B cell (primary cell): Measurements from ENCODE around the gene OR2B6. TPM values are rescaled to one million over a fixed set of nuclear protein-coding genes. Genes with fewer than 3 reads are reported as not detected.

Source experiments
- ATAC-seq: fragments of 200-7000 bp; cut with Tn5 transposase; one replicate; pipeline ENCODE4 v1.10.0; 2021; ENCODE audit warnings: low read depth, mild to moderate bottlenecking, moderate number of reproducible peaks, moderate library complexity
- CTCF ChIA-PET: fragments of 350-600 bp; sonication (Branson Sonifier 250); formaldehyde crosslinking; loops from one replicate; lab custom pipeline; 2021; ENCODE audit warnings: antibody characterized with exemption, inconsistent platforms; lab: Charles Lee
- POLR2A ChIA-PET: fragments of 350-600 bp; sonication (Branson Sonifier 250); formaldehyde crosslinking; loops from one replicate; lab custom pipeline; 2021; ENCODE audit warnings: antibody characterized with exemption; lab: Charles Lee
- DNase-seq: peaks from one replicate; pipeline ENCODE4 v3.0.0; 2013
- H2AFZ ChIP-seq: 2 replicates; pipeline ENCODE4 v1.6.1; 2012; ENCODE audit warnings: mild to moderate bottlenecking, low read depth, low read length; ENCODE audit not compliant: insufficient read depth, poor library complexity, severe bottlenecking
- H3K27ac ChIP-seq, 2 donors: 1 replicate in 1 of 2; 2 replicates in 1 of 2; pipeline ENCODE4 v1.5.1; 2012 to 2013; ENCODE audit warnings: low read length in 2 of 2, mild to moderate bottlenecking in 2 of 2, moderate library complexity in 1 of 2
- H3K27me3 ChIP-seq, 4 experiments: fragments of 200-600 bp in 1 of 4; sonication (generic) in 1 of 4; replicated peaks in 1 of 4; 1 replicate in 2 of 4; 2 replicates in 2 of 4; pipeline versions ENCODE4 v1.6.1 to v1.7.0; 2013 to 2016; ENCODE audit warnings: low read length in 3 of 4, mild to moderate bottlenecking in 2 of 4, mixed read lengths in 1 of 4, moderate library complexity in 1 of 4; ENCODE audit not compliant: insufficient read depth in 4 of 4, control insufficient read depth in 3 of 4; ENCODE audit errors: control extremely low read depth in 1 of 4
- H3K36me3 ChIP-seq, 2 experiments: replicated peaks in 1 of 2; 1 replicate in 1 of 2; 2 replicates in 1 of 2; pipeline versions ENCODE4 v1.6.1 to v1.7.1; 2013; ENCODE audit warnings: low read length in 1 of 2; ENCODE audit not compliant: insufficient read depth in 2 of 2, control insufficient read depth in 1 of 2; ENCODE audit errors: control extremely low read depth in 1 of 2, extremely low read depth in 1 of 2
- H3K4me1 ChIP-seq, 2 donors: fragments of 200-600 bp in 1 of 2; sonication (generic) in 1 of 2; 1 replicate in 1 of 2; 2 replicates in 1 of 2; pipeline versions ENCODE4 v1.5.1 to v1.6.1; 2013 to 2017; ENCODE audit warnings: low read length in 2 of 2; ENCODE audit not compliant: control insufficient read depth in 2 of 2, insufficient read depth in 2 of 2
- H3K4me2 ChIP-seq: replicated peaks from 2 replicates; pipeline ENCODE3; 2012; ENCODE audit warnings: mild to moderate bottlenecking, low read depth, low read length; ENCODE audit not compliant: poor library complexity, severe bottlenecking
- H3K4me3 ChIP-seq, 5 experiments: fragments of 200-600 bp in 1 of 5; sonication (generic) in 1 of 5; 1 replicate in 3 of 5; 2 replicates in 2 of 5; pipeline versions ENCODE4 v1.5.1 to v1.7.0; 2011 to 2016; ENCODE audit warnings: low read length in 4 of 5, mild to moderate bottlenecking in 4 of 5, low read depth in 2 of 5, control low read depth in 1 of 5, moderate library complexity in 1 of 5; ENCODE audit not compliant: insufficient read depth in 1 of 5; ENCODE audit errors: control extremely low read depth in 1 of 5, extremely low read depth in 1 of 5
- H3K79me2 ChIP-seq: fragments of 200-600 bp; sonication (generic); one replicate; pipeline ENCODE4 v1.6.0; 2016; ENCODE audit warnings: low read length; ENCODE audit not compliant: control insufficient read depth, insufficient read depth
- H3K9ac ChIP-seq: fragments of 200-600 bp; sonication (generic); 2 replicates; pipeline ENCODE4 v1.6.1; 2017; ENCODE audit warnings: mild to moderate bottlenecking, low read length, moderate library complexity
- H3K9me3 ChIP-seq, 3 donors: one replicate each; pipeline versions ENCODE4 v1.6.1 to v1.7.1; 2013; ENCODE audit warnings: low read length in 2 of 3; ENCODE audit not compliant: control insufficient read depth in 2 of 3, insufficient read depth in 1 of 3; ENCODE audit errors: control extremely low read depth in 1 of 3
- H4K20me1 ChIP-seq: 2 replicates; pipeline ENCODE4 v1.6.0; 2012; ENCODE audit warnings: mild to moderate bottlenecking, low read length; ENCODE audit not compliant: insufficient read depth, control insufficient read depth, poor library complexity, severe bottlenecking
- H3K27ac Mint-ChIP-seq: one replicate; pipeline ENCODE4 v1.8.0; 2021; ENCODE audit warnings: mixed read lengths
- H3K27me3 Mint-ChIP-seq: one replicate; pipeline ENCODE4 v1.8.0; 2021; ENCODE audit warnings: mixed read lengths
- H3K4me1 Mint-ChIP-seq: one replicate; pipeline ENCODE4 v1.8.0; 2021; ENCODE audit warnings: mixed read lengths
- H3K4me3 Mint-ChIP-seq: one replicate; pipeline ENCODE4 v1.8.0; 2021; ENCODE audit warnings: mixed read lengths
- H3K9me3 Mint-ChIP-seq: one replicate; pipeline ENCODE4 v1.8.0; 2022; ENCODE audit warnings: mixed read lengths; ENCODE audit not compliant: insufficient read depth
- CTCF ChIP-seq: fragments of 200-600 bp; IDR thresholded peaks from one replicate; pipeline ENCODE4 v1.8.0; 2022; ENCODE audit warnings: antibody characterized with exemption, mild to moderate bottlenecking
- EZH2 ChIP-seq: IDR thresholded peaks from 2 replicates; pipeline ENCODE4 v1.6.1; 2012; ENCODE audit warnings: borderline replicate concordance, low read depth, mild to moderate bottlenecking, moderate library complexity, low read length; ENCODE audit not compliant: insufficient read depth, poor library complexity, severe bottlenecking
- WGBS: methylation state at CpG from one replicate; pipeline ENCODE4 v1.1.5; 2013; ENCODE audit warnings: missing lambda C conversion rate; ENCODE audit not compliant: insufficient coverage; 5-methylcytosine and 5-hydroxymethylcytosine counted together
- intact Hi-C: fragments of 100-400 bp; cut with micrococcal nuclease; formaldehyde crosslinking; loops from one replicate; pipeline ENCODE4 v1.10.0; 2022
- polyA plus RNA-seq: library from polyadenylated mRNA; depleted of rRNA; stranded (reverse); fragments of >200 nt; gene quantifications from 2 replicates; pipeline ENCODE4 v1.2.3, GENCODE V29; 2012
- total RNA-seq, 2 donors: library from RNA; stranded (reverse); fragments of 120-200 nt in 1 of 2; gene quantifications; 1 replicate in 1 of 2; 2 replicates in 1 of 2; pipeline versions ENCODE4 v1.2.3 to v1.2.4, GENCODE V29; 2013 to 2022

The OR2B6 gene
- total and polyA plus RNA-seq, 2 donors (not counting 1 experiment from before 2014, with no cell fraction given) = not detected

- 100% methylated on average over 5 of the region's 5 CpGs for WGBS
- no peak for TF ChIP-seq CTCF
- Histone ChIP-seq H4K20me1 (no peaks in the 10 kb centered on the region), H3K36me3 (no peaks in the 10 kb centered on the region), H3K27me3 (no peaks in the 10 kb centered on the region), H2AFZ (no peak overlapping the region), H3K27ac (no peak overlapping the region), H3K9me3 (no peaks in the 10 kb centered on the region), H3K9ac (no peak overlapping the region), H3K4me1 (peaks cover 0 to 2% of the 10 kb centered on the region in 2 donors), H3K4me2 (no peak overlapping the region), H3K4me3 (no peak overlapping the region), H3K79me2 (no peaks in the 10 kb centered on the region)
- Mint-ChIP-seq H3K27me3 (peaks cover 3% of the 10 kb centered on the region), H3K27ac (no peak overlapping the region), H3K9me3 (no peaks in the 10 kb centered on the region), H3K4me3 (no peak overlapping the region), H3K4me1 (no peaks in the 10 kb centered on the region)
- ATAC-seq = no peak
- ChIA-PET CTCF (interaction anchor here (0.5 kb wide), 1 partner anchor 104 kb away, joined by 6 read pairs; no protein-coding TSS in a partner anchor), POLR2A (no interaction called here)
- DNase-seq = no peak
- intact Hi-C loops = no loop called here
Observed at GRCh38 chr6:28002161-28002560, 45.1 kb downstream of the OR2B6 start.

- Histone ChIP-seq H3K79me2 (no peaks in the 10 kb centered on the region), H4K20me1 (no peaks in the 10 kb centered on the region), H2AFZ (no peak overlapping the region), H3K4me3 (no peak overlapping the region), H3K27me3 (no peaks in the 10 kb centered on the region), H3K9me3 (no peaks in the 10 kb centered on the region), H3K4me1 (peaks cover 4 to 10% of the 10 kb centered on the region in 2 donors), H3K9ac (no peak overlapping the region), H3K4me2 (no peak overlapping the region), H3K27ac (no peak overlapping the region), H3K36me3 (no peaks in the 10 kb centered on the region)
- ATAC-seq = no peak
- 95% methylated on average over 4 of the region's 5 CpGs for WGBS
- H3K27ac Mint-ChIP-seq = no peak overlapping the region
- no peak overlapping the region for H3K4me3 Mint-ChIP-seq
- ChIA-PET POLR2A (no interaction called here), CTCF (no interaction called here)
- TF ChIP-seq EZH2 (no peak), CTCF (no peak)
- H3K4me1 Mint-ChIP-seq = peaks cover 1% of the 10 kb centered on the region
- intact Hi-C loops = no loop called here
- no peaks in the 10 kb centered on the region for H3K9me3 Mint-ChIP-seq
- no peak for DNase-seq
- peaks cover under 1% of the 10 kb centered on the region for H3K27me3 Mint-ChIP-seq
Observed at GRCh38 chr6:28003059-28003458, 46.0 kb downstream of the OR2B6 start.
